Activated T-cell treated with anti-CD3 and anti-CD28 coated beads, Interleukin-2, amount 50 U/mL, for 72 hours (primary cell): ENCODE measurements around the gene DNM1. TPM values are rescaled to one million over a fixed set of nuclear protein-coding genes. Genes with fewer than 3 reads are reported as not detected.
A peak's percentile ranks its signal among the peaks of the same experiment; 100 is the strongest.

Source experiments
- ATAC-seq, 2 donors: fragments of 150-1000 bp; cut with Tn5 transposase; replicated peaks in 1 of 2; 2 replicates each; pipeline ENCODE4 v1.10.0; 2021; ENCODE audit warnings: moderate library complexity in 2 of 2, mild to moderate bottlenecking in 1 of 2
- DNase-seq, 2 donors: peaks; one replicate each; pipeline ENCODE4 v3.0.0; 2021 to 2022; ENCODE audit warnings: mixed read lengths in 1 of 2
- H3K27ac Mint-ChIP-seq: one replicate; pipeline ENCODE4 v1.8.0; 2022; ENCODE audit warnings: mild to moderate bottlenecking, moderate library complexity, mixed read lengths
- H3K27me3 Mint-ChIP-seq: one replicate; pipeline ENCODE4 v1.8.0; 2022; ENCODE audit warnings: low read depth, mixed read lengths
- H3K36me3 Mint-ChIP-seq, 2 donors: one replicate each; pipeline ENCODE4 v1.8.0; 2022; ENCODE audit warnings: mixed read lengths in 2 of 2, mild to moderate bottlenecking in 1 of 2; ENCODE audit not compliant: insufficient read depth in 2 of 2
- H3K4me1 Mint-ChIP-seq: one replicate; pipeline ENCODE4 v1.8.0; 2022; ENCODE audit warnings: low read depth, mixed read lengths
- H3K4me3 Mint-ChIP-seq, 2 donors: one replicate each; pipeline ENCODE4 v1.8.0; 2022; ENCODE audit warnings: mild to moderate bottlenecking in 2 of 2, mixed read lengths in 2 of 2, moderate library complexity in 2 of 2
- H3K9me3 Mint-ChIP-seq, 2 donors: one replicate each; pipeline ENCODE4 v1.8.0; 2022; ENCODE audit warnings: mixed read lengths in 2 of 2
- total RNA-seq, 2 donors: library from RNA; stranded (reverse); gene quantifications; one replicate each; pipeline ENCODE4 v1.2.3, GENCODE V29; 2022

The DNM1 gene
- total RNA-seq, 2 donors from 2014 or later = 0.86 to 2.4 TPM

GRCh38 chr9:128231638-128232527 is 28.7 kb downstream of the DNM1 start:
- no peak overlapping the region for H3K4me3 Mint-ChIP-seq
- H3K9me3 Mint-ChIP-seq = no peaks in the 10 kb centered on the region
- H3K36me3 Mint-ChIP-seq = no peaks in the 10 kb centered on the region
- H3K4me1 Mint-ChIP-seq = no peaks in the 10 kb centered on the region
- no peaks in the 10 kb centered on the region for H3K27me3 Mint-ChIP-seq
- DNase-seq (no peak), ATAC-seq (peak in 1 of 2 donors; percentile 25)
- H3K27ac Mint-ChIP-seq = no peak overlapping the region

GRCh38 chr9:128232528-128233428 is 29.6 kb downstream of the DNM1 start:
- no peaks in the 10 kb centered on the region for H3K27me3 Mint-ChIP-seq
- H3K27ac Mint-ChIP-seq = no peak overlapping the region
- H3K36me3 Mint-ChIP-seq = no peaks in the 10 kb centered on the region
- H3K9me3 Mint-ChIP-seq = no peaks in the 10 kb centered on the region
- ATAC-seq = no peak
- H3K4me1 Mint-ChIP-seq = no peaks in the 10 kb centered on the region
- no peak for DNase-seq
- H3K4me3 Mint-ChIP-seq = no peak overlapping the region

- Mint-ChIP-seq H3K4me3 (no peak overlapping the region), H3K36me3 (no peaks in the 10 kb centered on the region), H3K4me1 (no peaks in the 10 kb centered on the region), H3K9me3 (no peaks in the 10 kb centered on the region), H3K27me3 (no peaks in the 10 kb centered on the region), H3K27ac (no peak overlapping the region)
- ATAC-seq (no peak), DNase-seq (no peak)
Observed at GRCh38 chr9:128233817-128234406, 30.7 kb downstream of the DNM1 start.

GRCh38 chr9:128242124-128242523 is 38.9 kb downstream of the DNM1 start:
- peaks cover 18% of the 10 kb centered on the region for H3K27me3 Mint-ChIP-seq
- no peaks in the 10 kb centered on the region for H3K36me3 Mint-ChIP-seq
- no peaks in the 10 kb centered on the region for H3K4me1 Mint-ChIP-seq
- DNase-seq = no peak
- no peak overlapping the region for H3K4me3 Mint-ChIP-seq
- ATAC-seq = no peak
- no peak overlapping the region for H3K27ac Mint-ChIP-seq
- no peaks in the 10 kb centered on the region for H3K9me3 Mint-ChIP-seq

- Mint-ChIP-seq H3K27ac (no peak overlapping the region), H3K4me3 (no peak overlapping the region), H3K4me1 (no peaks in the 10 kb centered on the region), H3K36me3 (no peaks in the 10 kb centered on the region), H3K27me3 (peaks cover 18% of the 10 kb centered on the region), H3K9me3 (no peaks in the 10 kb centered on the region)
- DNase-seq = no peak
- no peak for ATAC-seq
Observed at GRCh38 chr9:128242828-128243214, 39.6 kb downstream of the DNM1 start.

GRCh38 chr9:128243215-128244018 is 40.2 kb downstream of the DNM1 start:
- ATAC-seq = no peak
- Mint-ChIP-seq H3K4me3 (no peak overlapping the region), H3K27ac (no peak overlapping the region), H3K9me3 (no peaks in the 10 kb centered on the region), H3K4me1 (no peaks in the 10 kb centered on the region), H3K27me3 (peaks cover 18% of the 10 kb centered on the region), H3K36me3 (no peaks in the 10 kb centered on the region)
- DNase-seq = no peak

- no peak overlapping the region for H3K4me3 Mint-ChIP-seq
- H3K9me3 Mint-ChIP-seq = no peaks in the 10 kb centered on the region
- H3K36me3 Mint-ChIP-seq = no peaks in the 10 kb centered on the region
- no peak overlapping the region for H3K27ac Mint-ChIP-seq
- H3K4me1 Mint-ChIP-seq = no peaks in the 10 kb centered on the region
- DNase-seq (no peak), ATAC-seq (no peak)
- peaks cover 18% of the 10 kb centered on the region for H3K27me3 Mint-ChIP-seq
Observed at GRCh38 chr9:128244091-128244836, 41.1 kb downstream of the DNM1 start.

GRCh38 chr9:128244837-128245231 is 41.7 kb downstream of the DNM1 start:
- H3K4me1 Mint-ChIP-seq = peaks cover 6% of the 10 kb centered on the region
- ATAC-seq = no peak
- H3K27ac Mint-ChIP-seq = no peak overlapping the region

GRCh38 chr9:128245421-128246151 is 42.4 kb downstream of the DNM1 start:
- H3K27ac Mint-ChIP-seq = no peak overlapping the region
- H3K36me3 Mint-ChIP-seq = no peaks in the 10 kb centered on the region
- H3K4me3 Mint-ChIP-seq = no peak overlapping the region
- ATAC-seq (no peak), DNase-seq (no peak)
- peaks cover 18% of the 10 kb centered on the region for H3K27me3 Mint-ChIP-seq
- no peaks in the 10 kb centered on the region for H3K9me3 Mint-ChIP-seq
- H3K4me1 Mint-ChIP-seq = peaks cover 8% of the 10 kb centered on the region

More at GRCh38 chr9:128244837-128245231, 41.7 kb downstream of the DNM1 start:
- Mint-ChIP-seq H3K36me3 (no peaks in the 10 kb centered on the region), H3K9me3 (no peaks in the 10 kb centered on the region), H3K27me3 (peaks cover 18% of the 10 kb centered on the region), H3K4me3 (no peak overlapping the region)
- DNase-seq = no peak

GRCh38 chr9:128246471-128246870 is 43.3 kb downstream of the DNM1 start:
- no peaks in the 10 kb centered on the region for H3K36me3 Mint-ChIP-seq
- no peak overlapping the region for H3K27ac Mint-ChIP-seq
- peaks cover 23% of the 10 kb centered on the region for H3K27me3 Mint-ChIP-seq
- H3K4me1 Mint-ChIP-seq = peaks cover 14% of the 10 kb centered on the region
- no peaks in the 10 kb centered on the region for H3K9me3 Mint-ChIP-seq
- no peak overlapping the region for H3K4me3 Mint-ChIP-seq
- ATAC-seq (no peak), DNase-seq (no peak)

GRCh38 chr9:128247226-128247803 is 44.1 kb downstream of the DNM1 start:
- Mint-ChIP-seq H3K9me3 (no peaks in the 10 kb centered on the region), H3K4me1 (peaks cover 16% of the 10 kb centered on the region), H3K36me3 (no peaks in the 10 kb centered on the region), H3K27ac (no peak overlapping the region), H3K27me3 (peaks cover 30% of the 10 kb centered on the region), H3K4me3 (no peak overlapping the region)
- DNase-seq (no peak), ATAC-seq (no peak)
